ENCODE measurements around the gene SPSB4. TPM values are rescaled to one million over a fixed set of nuclear protein-coding genes. Genes with fewer than 3 reads are reported as not detected.

Gene SPSB4
- total RNA-seq, 1 donor from 2014 or later: 1.2 TPM

DNA sequence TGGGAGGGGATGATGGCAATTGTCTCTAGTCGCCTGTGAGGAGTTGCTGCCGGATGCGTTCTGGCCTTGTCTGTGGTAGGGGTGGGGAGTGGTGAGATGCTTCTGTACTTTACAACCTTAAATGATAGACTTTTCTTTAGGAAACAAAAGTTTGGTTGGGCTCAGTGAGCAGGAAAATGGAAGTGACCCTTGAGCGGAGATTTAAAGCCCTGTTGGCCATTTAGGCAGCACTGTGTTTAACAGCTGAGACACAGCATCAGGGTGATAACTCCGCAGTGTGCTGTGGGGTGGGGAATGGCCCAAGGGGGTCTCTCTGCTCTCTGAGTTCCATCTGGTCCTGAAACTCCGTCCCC, 36.6 kb downstream of the SPSB4 start:
- no peak overlapping the region for H3K4me3 Mint-ChIP-seq (ENCODE audit: unreplicated experiment)
- DNase-seq (ENCODE audit: low spot score): no peak
- no peaks in the 10 kb centered on the region for H3K9me3 Mint-ChIP-seq (ENCODE audit: unreplicated experiment)
- peaks cover 12% of the 10 kb centered on the region for H3K27me3 Mint-ChIP-seq (ENCODE audit: unreplicated experiment)
- H3K27ac Mint-ChIP-seq (ENCODE audit: unreplicated experiment): peak overlapping the region; percentile 27
- peaks cover 17% of the 10 kb centered on the region for H3K4me1 Mint-ChIP-seq (ENCODE audit: unreplicated experiment)
- TF ChIP-seq, protein P1, sequence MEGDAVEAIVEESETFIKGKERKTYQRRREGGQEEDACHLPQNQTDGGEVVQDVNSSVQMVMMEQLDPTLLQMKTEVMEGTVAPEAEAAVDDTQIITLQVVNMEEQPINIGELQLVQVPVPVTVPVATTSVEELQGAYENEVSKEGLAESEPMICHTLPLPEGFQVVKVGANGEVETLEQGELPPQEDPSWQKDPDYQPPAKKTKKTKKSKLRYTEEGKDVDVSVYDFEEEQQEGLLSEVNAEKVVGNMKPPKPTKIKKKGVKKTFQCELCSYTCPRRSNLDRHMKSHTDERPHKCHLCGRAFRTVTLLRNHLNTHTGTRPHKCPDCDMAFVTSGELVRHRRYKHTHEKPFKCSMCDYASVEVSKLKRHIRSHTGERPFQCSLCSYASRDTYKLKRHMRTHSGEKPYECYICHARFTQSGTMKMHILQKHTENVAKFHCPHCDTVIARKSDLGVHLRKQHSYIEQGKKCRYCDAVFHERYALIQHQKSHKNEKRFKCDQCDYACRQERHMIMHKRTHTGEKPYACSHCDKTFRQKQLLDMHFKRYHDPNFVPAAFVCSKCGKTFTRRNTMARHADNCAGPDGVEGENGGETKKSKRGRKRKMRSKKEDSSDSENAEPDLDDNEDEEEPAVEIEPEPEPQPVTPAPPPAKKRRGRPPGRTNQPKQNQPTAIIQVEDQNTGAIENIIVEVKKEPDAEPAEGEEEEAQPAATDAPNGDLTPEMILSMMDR (IDR thresholded peaks at IDR 0.05; ENCODE audit: unreplicated experiment): no peak
- no peaks in the 10 kb centered on the region for H3K36me3 Mint-ChIP-seq (ENCODE audit: low read depth, unreplicated experiment)

DNA sequence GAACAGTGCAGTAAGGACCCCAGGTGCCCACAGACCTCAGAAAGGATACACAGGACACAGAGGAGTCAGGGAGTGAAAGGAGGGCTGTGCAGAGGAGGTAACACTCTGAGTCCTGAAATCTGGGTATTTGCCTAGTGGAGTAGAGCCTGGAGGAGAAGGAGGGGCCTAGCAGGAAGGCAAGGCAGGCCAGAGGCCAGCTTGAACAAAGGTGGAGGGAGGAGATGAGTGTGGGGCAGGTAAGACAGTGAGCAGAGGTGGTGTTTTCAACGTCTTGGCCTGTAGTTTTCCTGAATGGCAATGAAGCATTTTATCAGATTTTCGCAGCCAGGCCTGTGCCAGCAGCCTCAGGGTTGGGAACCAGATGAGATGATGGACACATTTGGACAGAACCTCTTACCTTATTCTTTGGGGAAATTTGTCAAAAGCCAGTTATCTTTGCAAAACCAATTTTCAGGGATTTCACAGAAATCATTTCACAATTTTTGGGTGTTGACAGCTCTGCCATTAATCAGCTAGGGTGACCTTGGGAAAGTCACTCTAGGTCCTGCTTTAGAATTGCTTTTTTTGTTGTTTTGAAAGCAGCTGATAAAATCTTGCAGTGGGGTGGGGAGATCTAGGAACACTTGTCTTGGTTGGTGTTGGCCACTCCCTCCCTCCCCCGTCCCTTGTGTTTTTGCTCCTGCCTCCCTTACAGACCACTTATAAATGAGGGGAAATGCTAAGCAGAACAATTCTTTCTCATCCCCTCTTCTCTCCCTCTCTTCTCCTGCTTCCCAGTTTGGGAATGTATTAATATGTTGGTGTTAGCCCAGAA, 38.4 kb downstream of the SPSB4 start:
- no peak overlapping the region for H3K4me3 Mint-ChIP-seq (ENCODE audit: unreplicated experiment)
- peaks cover 17% of the 10 kb centered on the region for H3K4me1 Mint-ChIP-seq (ENCODE audit: unreplicated experiment)
- H3K27ac Mint-ChIP-seq (ENCODE audit: unreplicated experiment): no peak overlapping the region
- TF ChIP-seq, protein P1 (IDR thresholded peaks at IDR 0.05; ENCODE audit: unreplicated experiment): no peak
- H3K9me3 Mint-ChIP-seq (ENCODE audit: unreplicated experiment): no peaks in the 10 kb centered on the region
- DNase-seq (ENCODE audit: low spot score): no peak
- peaks cover 9% of the 10 kb centered on the region for H3K27me3 Mint-ChIP-seq (ENCODE audit: unreplicated experiment)
- H3K36me3 Mint-ChIP-seq (ENCODE audit: low read depth, unreplicated experiment): no peaks in the 10 kb centered on the region

DNA sequence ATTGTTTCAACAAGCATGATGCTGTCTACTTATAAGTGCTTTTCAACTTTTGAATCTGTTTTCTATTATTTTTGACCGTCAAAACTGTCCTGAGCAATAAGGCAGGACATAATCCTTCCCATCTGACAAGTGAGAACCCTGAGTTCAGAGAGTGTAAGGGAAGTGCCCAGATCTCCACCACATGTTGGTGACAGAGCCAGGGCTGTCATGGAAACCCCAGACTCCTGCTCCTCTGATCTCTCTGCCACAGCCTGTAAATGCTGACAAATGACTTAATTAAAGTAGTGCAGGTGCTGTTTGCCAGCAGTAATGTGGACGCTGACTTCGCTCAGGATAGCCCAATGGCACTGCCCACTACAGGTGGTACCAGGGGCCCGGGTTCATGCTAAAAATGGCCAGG, 40.3 kb downstream of the SPSB4 start:
- TF ChIP-seq, protein P1 (IDR thresholded peaks at IDR 0.05; ENCODE audit: unreplicated experiment): no peak
- H3K4me3 Mint-ChIP-seq (ENCODE audit: unreplicated experiment): no peak overlapping the region
- H3K27ac Mint-ChIP-seq (ENCODE audit: unreplicated experiment): no peak overlapping the region
- no peaks in the 10 kb centered on the region for H3K36me3 Mint-ChIP-seq (ENCODE audit: low read depth, unreplicated experiment)
- H3K9me3 Mint-ChIP-seq (ENCODE audit: unreplicated experiment): no peaks in the 10 kb centered on the region
- H3K4me1 Mint-ChIP-seq (ENCODE audit: unreplicated experiment): peaks cover 8% of the 10 kb centered on the region
- DNase-seq (ENCODE audit: low spot score): no peak
- H3K27me3 Mint-ChIP-seq (ENCODE audit: unreplicated experiment): peaks cover 4% of the 10 kb centered on the region

DNA sequence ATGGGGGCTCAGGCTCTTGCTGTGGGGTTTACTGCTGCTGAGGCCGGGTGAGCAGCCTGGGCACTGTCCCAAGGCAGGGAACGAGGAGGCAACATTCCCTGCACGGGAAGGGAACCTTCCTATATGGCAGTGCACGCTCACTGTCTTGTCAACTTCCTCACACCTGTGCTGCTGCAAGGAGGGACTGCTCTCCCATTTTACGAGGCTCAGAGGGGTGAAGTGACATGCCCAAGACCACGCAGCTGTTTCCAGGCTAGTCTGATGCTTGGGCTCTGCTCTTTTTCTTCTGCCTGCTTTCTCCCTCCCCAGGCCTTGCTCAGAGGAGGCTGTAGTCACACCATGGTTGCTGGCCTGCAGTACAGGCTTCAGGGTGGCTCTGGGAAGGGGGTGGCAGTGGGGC, 41.5 kb downstream of the SPSB4 start:
- Mint-ChIP-seq H3K4me1 (ENCODE audit: unreplicated experiment) (peaks cover 6% of the 10 kb centered on the region), H3K4me3 (ENCODE audit: unreplicated experiment) (no peak overlapping the region), H3K27ac (ENCODE audit: unreplicated experiment) (no peak overlapping the region), H3K27me3 (ENCODE audit: unreplicated experiment) (peaks cover 6% of the 10 kb centered on the region), H3K36me3 (ENCODE audit: low read depth, unreplicated experiment) (no peaks in the 10 kb centered on the region), H3K9me3 (ENCODE audit: unreplicated experiment) (no peaks in the 10 kb centered on the region)
- DNase-seq (ENCODE audit: low spot score): no peak
- TF ChIP-seq, protein P1 (IDR thresholded peaks at IDR 0.05; ENCODE audit: unreplicated experiment): no peak

DNA sequence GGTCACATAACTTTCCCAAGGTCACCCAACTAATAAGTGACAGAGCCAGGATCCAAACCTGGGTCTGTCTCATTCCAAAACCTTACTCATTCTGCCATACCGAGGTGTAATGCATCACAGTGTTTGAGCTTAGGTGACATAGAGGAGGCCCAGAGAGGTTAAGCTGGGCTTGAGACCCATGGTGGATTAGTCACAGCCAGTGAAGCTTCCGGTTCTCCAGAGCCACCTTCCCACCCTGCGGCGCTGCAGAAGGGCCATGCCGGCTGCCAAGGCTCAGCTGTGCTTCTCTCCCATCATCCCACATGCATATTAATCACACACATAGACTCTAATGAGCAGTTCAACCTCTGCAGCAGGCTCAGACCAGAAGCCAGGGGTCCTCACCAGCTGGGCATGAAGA, 42.2 kb downstream of the SPSB4 start:
- no peaks in the 10 kb centered on the region for H3K9me3 Mint-ChIP-seq (ENCODE audit: unreplicated experiment)
- H3K4me1 Mint-ChIP-seq (ENCODE audit: unreplicated experiment): peaks cover 6% of the 10 kb centered on the region
- no peak overlapping the region for H3K27ac Mint-ChIP-seq (ENCODE audit: unreplicated experiment)
- DNase-seq (ENCODE audit: low spot score): no peak
- TF ChIP-seq, protein P1 (IDR thresholded peaks at IDR 0.05; ENCODE audit: unreplicated experiment): no peak
- H3K4me3 Mint-ChIP-seq (ENCODE audit: unreplicated experiment): no peak overlapping the region
- no peaks in the 10 kb centered on the region for H3K36me3 Mint-ChIP-seq (ENCODE audit: low read depth, unreplicated experiment)
- peaks cover 6% of the 10 kb centered on the region for H3K27me3 Mint-ChIP-seq (ENCODE audit: unreplicated experiment)

Measured in endothelial cell (in vitro differentiated cells).